Activated CD4-positive, alpha-beta T cell treated with anti-CD3 and anti-CD28 coated beads for 36 hours (primary cell): ENCODE data around the gene ECM2. TPM values are rescaled to one million over a fixed set of nuclear protein-coding genes. Genes with fewer than 3 reads are reported as not detected.
A peak's percentile ranks its signal among the peaks of the same experiment; 100 is the strongest.

Experiments used
- ATAC-seq: fragments of 200-7000 bp; cut with Tn5 transposase; one replicate; pipeline ENCODE4 v1.10.0; 2021; ENCODE audit warnings: mild to moderate bottlenecking, moderate library complexity
- CTCF ChIA-PET: fragments of 350-600 bp; sonication (Branson Sonifier 250); formaldehyde crosslinking; loops from one replicate; lab custom pipeline; 2021; ENCODE audit warnings: antibody characterized with exemption; lab: Charles Lee
- POLR2A ChIA-PET: fragments of 350-600 bp; sonication (Branson Sonifier 250); formaldehyde crosslinking; loops from one replicate; lab custom pipeline; 2021; ENCODE audit warnings: antibody characterized with exemption, inconsistent platforms; lab: Charles Lee
- DNase-seq: peaks from one replicate; pipeline ENCODE4 v3.0.0-alpha.2; 2020
- H3K27ac Mint-ChIP-seq: one replicate; pipeline ENCODE4 v1.8.0; 2021; ENCODE audit warnings: mixed read lengths
- H3K27me3 Mint-ChIP-seq: one replicate; pipeline ENCODE4 v1.8.0; 2021; ENCODE audit warnings: mixed read lengths
- H3K36me3 Mint-ChIP-seq: one replicate; pipeline ENCODE4 v1.8.0; 2021; ENCODE audit warnings: low read depth, mixed read lengths
- H3K4me1 Mint-ChIP-seq: one replicate; pipeline ENCODE4 v1.8.0; 2021; ENCODE audit warnings: mixed read lengths
- H3K4me3 Mint-ChIP-seq: one replicate; pipeline ENCODE4 v1.8.0; 2021; ENCODE audit warnings: mild to moderate bottlenecking, moderate library complexity, mixed read lengths
- H3K9me3 Mint-ChIP-seq: one replicate; pipeline ENCODE4 v1.8.0; 2021; ENCODE audit warnings: low read depth, mixed read lengths
- intact Hi-C, 2 experiments: fragments of 100-400 bp; cut with DNase I in 1 of 2; cut with micrococcal nuclease in 1 of 2; formaldehyde crosslinking; loops; one replicate each; pipeline versions ENCODE4 v1.14.2 to v1.15.1; 2022 to 2024; cut with DNase I, micrococcal nuclease
- total RNA-seq, 2 experiments: library from RNA; stranded (reverse); gene quantifications; one replicate each; pipeline ENCODE4 v1.2.3, GENCODE V29; 2021

The ECM2 gene
- total RNA-seq, 2 experiments from 2014 or later, result not detected

DNA sequence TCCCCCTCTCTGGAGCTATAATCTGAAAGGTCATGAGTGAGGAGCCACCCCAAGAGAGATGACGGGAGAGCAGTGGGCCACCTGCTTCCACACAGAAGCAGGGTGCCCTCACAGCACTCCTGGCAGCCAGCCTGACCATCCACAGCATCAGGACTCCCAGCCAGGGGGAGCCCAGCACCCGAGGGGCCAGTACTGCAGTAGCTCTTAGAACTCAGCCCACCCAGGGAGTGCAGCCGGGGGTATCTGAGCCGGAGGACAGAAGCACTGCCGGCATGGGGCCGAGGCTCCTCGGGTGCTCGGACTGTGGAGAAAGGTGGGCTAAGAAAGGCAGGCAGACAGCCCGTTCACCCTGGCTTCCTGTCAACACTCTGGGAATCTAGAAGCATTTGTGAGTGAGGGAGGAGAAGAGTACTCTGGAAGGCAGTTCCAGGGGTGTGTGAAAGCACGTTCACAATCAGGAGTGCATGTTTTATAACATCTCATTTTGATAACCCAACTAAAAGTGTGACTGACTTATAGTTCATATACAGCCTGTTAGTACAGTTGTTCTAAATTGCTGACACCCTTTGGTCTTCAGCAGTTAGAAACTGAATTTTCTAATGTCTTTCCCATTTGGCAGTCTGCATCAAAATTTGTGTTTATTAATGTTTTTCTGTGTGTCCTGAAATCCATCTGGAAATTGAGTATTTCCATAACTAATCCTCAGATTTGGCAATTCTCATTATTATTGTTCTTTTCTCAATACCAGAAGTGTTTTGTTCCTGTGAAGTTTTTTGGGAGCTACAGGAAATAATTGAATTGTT, 27.6 kb downstream of the ECM2 start:
- Mint-ChIP-seq H3K4me3 (no peak overlapping the region), H3K27ac (no peak overlapping the region), H3K27me3 (no peaks in the 10 kb centered on the region), H3K4me1 (no peaks in the 10 kb centered on the region), H3K9me3 (no peaks in the 10 kb centered on the region), H3K36me3 (no peaks in the 10 kb centered on the region)
- POLR2A ChIA-PET, result no interaction called here
- CTCF ChIA-PET, result interaction anchor here (1.0 kb wide), 1 partner anchor 28 kb away, joined by 4 read pairs; the partner anchor contains the start of gene ECM2
- DNase-seq, result no peak
- intact Hi-C loops, result no loop called here
- ATAC-seq, result no peak

DNA sequence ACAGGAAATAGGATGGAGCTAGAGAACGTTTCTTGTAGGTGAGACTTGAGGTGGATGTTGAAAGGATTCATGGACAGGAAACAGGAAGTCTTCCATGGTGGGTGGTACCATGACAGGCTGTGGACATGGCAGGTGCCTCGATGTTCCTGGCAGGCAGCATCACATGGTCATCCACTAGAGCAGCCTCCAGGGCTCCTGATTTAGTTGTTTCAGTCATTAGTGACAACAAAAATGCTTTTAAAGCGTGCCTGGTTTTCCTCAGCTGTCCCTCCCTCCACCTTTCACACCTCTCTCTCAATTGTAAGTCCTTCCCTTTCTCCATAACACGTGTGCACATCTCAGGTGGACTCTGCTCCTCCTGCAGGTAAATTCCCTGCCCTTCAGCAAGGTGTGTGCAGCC, 28.3 kb downstream of the ECM2 start:
- intact Hi-C loops, result no loop called here
- no peak overlapping the region for H3K27ac Mint-ChIP-seq
- no peaks in the 10 kb centered on the region for H3K4me1 Mint-ChIP-seq
- H3K27me3 Mint-ChIP-seq, result no peaks in the 10 kb centered on the region
- H3K4me3 Mint-ChIP-seq, result no peak overlapping the region
- no peak for DNase-seq
- H3K36me3 Mint-ChIP-seq, result no peaks in the 10 kb centered on the region
- POLR2A ChIA-PET, result no interaction called here
- ATAC-seq, result no peak
- H3K9me3 Mint-ChIP-seq, result no peaks in the 10 kb centered on the region
- CTCF ChIA-PET, result interaction anchor here (1.0 kb wide), 1 partner anchor 28 kb away, joined by 4 read pairs; the partner anchor contains the start of gene ECM2

DNA sequence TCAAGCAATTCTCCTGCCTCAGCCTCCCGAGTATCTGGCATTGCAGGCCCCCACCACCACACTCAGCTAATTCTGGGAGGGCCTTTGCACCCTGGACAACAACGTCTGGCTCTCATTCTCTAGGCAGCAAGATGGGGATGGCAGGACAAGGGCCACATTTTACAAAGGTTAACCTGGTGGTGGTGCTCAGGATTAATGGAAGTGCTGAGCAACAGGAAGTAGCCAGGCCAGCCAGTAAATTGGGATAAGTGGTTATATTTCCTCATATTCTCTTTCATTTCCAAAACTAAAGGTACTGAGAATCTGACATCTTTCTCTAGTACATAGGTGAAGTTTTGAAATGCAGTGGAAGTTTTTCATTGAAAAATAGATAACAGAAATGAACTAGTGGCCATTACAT, 28.8 kb downstream of the ECM2 start:
- H3K27ac Mint-ChIP-seq, result no peak overlapping the region

DNA sequence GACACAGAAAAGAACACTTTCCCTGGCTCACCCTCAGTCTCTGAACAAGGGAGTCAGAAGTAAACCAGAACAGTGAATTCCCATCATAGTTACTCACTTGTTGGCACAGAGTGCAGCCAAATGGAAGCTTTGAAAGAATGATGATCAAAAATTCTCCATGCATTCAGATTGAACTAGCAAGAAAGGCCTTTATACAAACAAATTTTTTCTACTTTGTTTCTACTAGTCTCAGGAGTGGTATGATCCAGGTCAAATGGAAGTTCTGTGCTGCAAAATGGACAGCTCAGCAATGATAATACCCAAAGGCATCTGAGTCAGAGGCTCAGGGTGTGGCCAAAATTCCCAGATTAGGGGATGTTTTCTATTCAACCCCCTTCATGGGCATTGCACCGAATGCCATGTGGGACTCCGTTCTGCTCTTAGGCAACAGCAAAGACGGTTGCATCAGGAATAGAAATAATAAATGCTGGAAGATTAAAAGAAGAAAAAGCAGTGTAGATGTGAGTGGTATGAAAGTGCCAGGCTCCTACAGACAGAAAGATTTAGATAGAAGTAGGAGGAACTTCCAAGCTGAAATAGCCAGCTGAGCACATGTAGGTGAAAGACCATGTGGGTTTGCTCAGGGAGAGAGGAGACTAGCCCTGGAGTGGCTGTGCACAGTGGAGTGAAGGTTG, 29.5 kb downstream of the ECM2 start:
- Mint-ChIP-seq H3K4me3 (no peak overlapping the region), H3K4me1 (no peaks in the 10 kb centered on the region), H3K9me3 (no peaks in the 10 kb centered on the region), H3K27me3 (no peaks in the 10 kb centered on the region), H3K36me3 (no peaks in the 10 kb centered on the region), H3K27ac (no peak overlapping the region)
- ATAC-seq (no peak), DNase-seq (no peak)
- ChIA-PET CTCF (interaction anchor here (0.8 kb wide), 2 partner anchors 711 to 715 kb away, joined by 3 read pairs; no protein-coding TSS in a partner anchor), POLR2A (no interaction called here)
- intact Hi-C loops, result no loop called here

More for the DNA sequence above, 28.8 kb downstream of the ECM2 start:
- ATAC-seq (no peak), DNase-seq (no peak)
- ChIA-PET POLR2A (no interaction called here), CTCF (no interaction called here)
- Mint-ChIP-seq H3K4me1 (no peaks in the 10 kb centered on the region), H3K9me3 (no peaks in the 10 kb centered on the region), H3K4me3 (no peak overlapping the region), H3K36me3 (no peaks in the 10 kb centered on the region), H3K27me3 (no peaks in the 10 kb centered on the region)
- intact Hi-C loops, result no loop called here

DNA sequence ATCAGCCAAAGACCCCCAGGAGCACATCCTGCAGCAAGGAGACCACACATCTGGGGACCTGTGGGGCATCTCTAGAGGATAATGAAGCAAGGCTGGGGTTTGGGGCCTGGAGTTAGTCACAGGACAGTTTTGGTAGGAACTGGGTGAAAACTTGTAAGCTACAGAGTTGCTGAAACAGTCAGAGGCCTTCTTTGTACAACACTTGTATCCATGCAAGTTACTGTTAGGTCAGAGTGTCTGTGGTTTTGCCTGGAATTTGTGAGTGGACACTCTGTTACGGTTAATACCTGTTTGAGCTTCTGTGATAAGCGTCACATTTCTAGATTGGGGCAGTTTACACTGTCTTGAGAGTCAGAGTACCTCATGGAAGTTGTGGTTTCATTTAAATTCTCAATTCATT, 30.9 kb downstream of the ECM2 start:
- intact Hi-C loops, result no loop called here
- Mint-ChIP-seq H3K27me3 (no peaks in the 10 kb centered on the region), H3K4me1 (no peaks in the 10 kb centered on the region), H3K4me3 (no peak overlapping the region), H3K36me3 (no peaks in the 10 kb centered on the region), H3K27ac (no peak overlapping the region), H3K9me3 (no peaks in the 10 kb centered on the region)
- CTCF ChIA-PET, result no interaction called here
- DNase-seq (no peak), ATAC-seq (no peak)
- POLR2A ChIA-PET, result no interaction called here

DNA sequence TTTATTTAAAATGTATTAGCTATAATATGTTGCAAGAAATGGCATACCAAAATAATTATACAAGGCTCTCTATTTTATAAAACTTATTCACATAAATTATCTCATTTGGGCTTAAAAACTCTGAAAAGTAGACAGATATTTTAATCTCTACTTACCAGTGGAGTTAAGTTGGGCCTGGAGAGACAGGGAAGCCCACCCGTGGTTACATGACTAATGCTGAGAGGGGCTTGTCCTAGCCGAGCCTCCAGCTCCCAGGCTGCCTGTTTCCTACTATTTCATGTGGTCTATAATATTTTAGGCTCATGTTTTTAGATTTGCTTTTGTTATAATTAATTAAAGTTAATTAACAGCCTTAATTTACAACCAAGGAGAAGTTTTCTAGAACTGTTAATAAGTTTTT, 32.6 kb downstream of the ECM2 start:
- POLR2A ChIA-PET, result no interaction called here
- CTCF ChIA-PET, result no interaction called here
- intact Hi-C loops, result no loop called here
- Mint-ChIP-seq H3K27ac (no peak overlapping the region), H3K4me3 (no peak overlapping the region), H3K36me3 (no peaks in the 10 kb centered on the region), H3K4me1 (no peaks in the 10 kb centered on the region), H3K9me3 (no peaks in the 10 kb centered on the region), H3K27me3 (no peaks in the 10 kb centered on the region)
- DNase-seq (no peak), ATAC-seq (no peak)

DNA sequence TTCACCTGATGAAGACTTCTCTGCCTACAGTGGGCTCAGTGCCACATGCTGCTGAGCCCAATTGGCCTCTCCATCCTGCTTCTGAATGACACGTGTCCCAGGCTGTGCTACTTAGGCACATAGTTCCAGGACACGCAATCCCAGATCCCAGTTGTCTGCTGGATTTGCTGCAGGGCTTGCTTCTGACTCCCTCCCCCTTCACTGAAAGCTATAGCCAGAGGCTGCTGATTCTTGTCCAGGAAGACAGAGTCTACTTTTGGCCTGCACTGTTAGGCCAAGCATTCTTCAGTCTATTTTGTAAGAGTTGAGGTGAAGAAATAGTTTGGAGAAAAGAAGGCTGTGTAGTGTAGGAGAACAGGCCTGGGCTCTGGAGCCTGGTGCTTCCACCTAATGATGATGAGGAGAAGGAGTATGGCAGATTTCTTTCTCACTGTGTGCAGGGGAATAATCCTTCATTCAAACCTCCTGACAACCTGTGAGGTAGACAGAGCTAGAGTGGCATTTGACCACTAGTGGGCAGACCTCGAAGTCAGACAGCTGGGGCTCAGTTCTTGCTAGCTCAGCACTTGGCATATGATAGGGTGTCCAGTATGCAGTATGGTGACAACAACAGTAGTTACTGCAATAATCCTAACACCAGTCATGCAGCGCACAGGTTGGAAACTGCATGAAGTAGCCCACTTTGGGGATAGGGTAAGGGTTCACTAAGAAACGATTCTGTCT, 34.0 kb downstream of the ECM2 start:
- peak; percentile 55 for ATAC-seq
- H3K27me3 Mint-ChIP-seq, result no peaks in the 10 kb centered on the region

DNA sequence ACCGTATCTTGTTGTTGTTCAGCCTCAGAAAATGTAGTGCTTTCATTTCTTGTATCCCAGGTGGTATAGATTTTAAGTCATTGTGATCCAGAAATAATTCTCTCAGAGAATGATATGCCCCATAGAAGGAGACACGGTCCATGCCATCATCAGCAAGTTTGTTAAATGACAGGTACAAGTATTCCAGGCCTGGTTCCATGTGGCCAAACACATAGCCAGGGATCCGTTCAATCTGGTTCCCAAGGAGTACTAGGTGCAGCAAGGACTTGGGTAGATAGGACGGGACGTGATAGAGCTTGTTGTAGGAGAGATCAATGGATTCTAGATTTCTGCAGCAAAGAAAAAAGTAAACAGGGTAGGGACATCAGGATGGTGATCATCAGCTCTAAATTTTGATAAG, 35.1 kb downstream of the ECM2 start:
- no peak overlapping the region for H3K4me3 Mint-ChIP-seq
- H3K27ac Mint-ChIP-seq, result no peak overlapping the region
- no peaks in the 10 kb centered on the region for H3K36me3 Mint-ChIP-seq
- H3K4me1 Mint-ChIP-seq, result no peaks in the 10 kb centered on the region
- ChIA-PET POLR2A (no interaction called here), CTCF (no interaction called here)
- intact Hi-C loops, result no loop called here
- no peak for DNase-seq
- no peak for ATAC-seq
- H3K27me3 Mint-ChIP-seq, result no peaks in the 10 kb centered on the region
- no peaks in the 10 kb centered on the region for H3K9me3 Mint-ChIP-seq

More for the DNA sequence above, 34.0 kb downstream of the ECM2 start:
- Mint-ChIP-seq H3K27ac (no peak overlapping the region), H3K4me3 (no peak overlapping the region), H3K36me3 (no peaks in the 10 kb centered on the region), H3K4me1 (no peaks in the 10 kb centered on the region), H3K9me3 (no peaks in the 10 kb centered on the region)
- intact Hi-C loops, result no loop called here
- ChIA-PET CTCF (interaction anchor here (0.8 kb wide), 1 partner anchor 11 kb away, joined by 5 read pairs; no protein-coding TSS in a partner anchor), POLR2A (no interaction called here)
- DNase-seq, result peak; percentile 30

DNA sequence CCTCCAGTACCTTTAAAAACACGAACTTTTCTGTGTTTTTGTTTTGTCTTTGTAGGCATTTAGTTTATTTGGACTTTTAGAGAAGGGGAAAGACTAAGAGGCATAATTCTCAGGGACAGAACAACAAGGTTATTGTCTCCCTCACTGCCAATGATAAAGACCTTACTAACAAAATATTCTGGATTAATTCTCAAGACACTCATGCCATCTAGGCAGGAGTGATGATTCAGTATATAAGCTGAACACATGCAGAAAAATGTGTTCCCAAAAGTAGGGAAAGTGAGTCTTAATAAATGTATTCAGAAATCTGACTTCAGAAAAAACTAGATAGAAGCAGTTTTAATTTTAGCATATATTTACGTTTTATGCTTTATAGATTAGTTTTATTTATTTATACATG, 36.1 kb downstream of the ECM2 start:
- no peaks in the 10 kb centered on the region for H3K9me3 Mint-ChIP-seq
- DNase-seq (no peak), ATAC-seq (no peak)
- H3K27me3 Mint-ChIP-seq, result no peaks in the 10 kb centered on the region
- no peak overlapping the region for H3K27ac Mint-ChIP-seq
- H3K4me1 Mint-ChIP-seq, result no peaks in the 10 kb centered on the region
- intact Hi-C loops, result no loop called here
- ChIA-PET CTCF (no interaction called here), POLR2A (no interaction called here)
- no peak overlapping the region for H3K4me3 Mint-ChIP-seq
- H3K36me3 Mint-ChIP-seq, result no peaks in the 10 kb centered on the region

DNA sequence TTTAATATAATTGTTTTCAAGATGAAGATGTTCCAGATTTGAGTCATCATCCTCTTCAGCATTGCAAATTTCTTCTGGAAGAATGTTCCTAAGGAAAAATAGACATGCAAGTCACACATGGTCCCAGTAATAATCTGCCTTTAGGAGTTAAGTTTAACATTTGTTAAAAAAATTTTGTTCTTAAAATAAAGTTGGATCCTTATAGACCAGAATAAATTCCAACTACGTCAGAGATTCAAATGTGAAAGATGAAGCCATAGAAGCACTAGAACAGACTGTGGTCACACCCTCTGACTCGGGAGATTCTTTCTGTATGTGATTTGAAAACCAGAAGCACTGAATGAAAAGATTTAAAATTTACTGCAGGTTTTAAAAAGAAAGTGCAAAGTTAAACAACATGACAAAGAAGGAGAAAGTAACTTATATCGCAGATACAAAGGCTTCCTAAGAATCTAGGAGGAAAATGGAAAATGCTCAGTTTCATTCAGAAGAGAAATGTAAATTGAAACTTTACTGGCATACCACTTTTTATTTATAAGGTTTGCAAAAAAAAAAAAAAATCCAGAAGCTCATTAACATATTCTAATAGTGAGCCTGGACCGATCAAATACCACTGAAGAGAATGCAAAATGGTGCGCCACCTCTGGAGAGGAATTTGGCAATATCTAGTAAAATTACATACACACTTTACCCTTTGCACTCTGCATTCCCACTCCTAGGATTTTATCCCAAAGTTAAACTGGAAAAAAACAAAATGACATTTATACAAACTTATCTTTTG, 39.2 kb downstream of the ECM2 start:
- ATAC-seq (no peak), DNase-seq (no peak)
- intact Hi-C loops, result no loop called here
- Mint-ChIP-seq H3K4me1 (no peaks in the 10 kb centered on the region), H3K27me3 (no peaks in the 10 kb centered on the region), H3K27ac (no peak overlapping the region), H3K4me3 (no peak overlapping the region), H3K9me3 (no peaks in the 10 kb centered on the region), H3K36me3 (no peaks in the 10 kb centered on the region)
- ChIA-PET CTCF (interaction anchor here (0.5 kb wide), 2 partner anchors 344 to 1102 kb away, joined by 3 to 5 read pairs; no protein-coding TSS in a partner anchor), POLR2A (no interaction called here)

DNA sequence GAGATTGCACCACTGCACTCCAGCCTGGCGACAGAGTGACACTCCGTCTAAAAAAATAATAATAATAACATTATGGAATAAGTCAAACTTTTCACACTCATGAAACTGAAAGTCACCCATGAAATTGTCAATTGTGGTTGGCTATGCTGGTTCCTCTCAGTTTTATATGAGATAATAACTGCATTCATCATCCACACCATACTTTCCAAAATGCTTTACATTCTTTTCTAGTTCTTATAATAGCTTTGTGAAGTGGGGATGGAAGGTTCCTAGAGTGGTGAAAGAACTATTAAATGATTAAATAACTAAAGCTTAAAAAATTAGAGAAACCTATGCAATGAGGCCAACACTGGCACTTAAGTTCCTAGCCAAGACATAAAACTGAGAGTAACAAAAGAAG, 40.9 kb downstream of the ECM2 start:
- Mint-ChIP-seq H3K4me3 (no peak overlapping the region), H3K27me3 (no peaks in the 10 kb centered on the region), H3K4me1 (no peaks in the 10 kb centered on the region), H3K36me3 (no peaks in the 10 kb centered on the region), H3K9me3 (no peaks in the 10 kb centered on the region), H3K27ac (no peak overlapping the region)
- intact Hi-C loops, result no loop called here
- CTCF ChIA-PET, result no interaction called here
- POLR2A ChIA-PET, result no interaction called here
- no peak for DNase-seq
- no peak for ATAC-seq
